NCI-H2029 treated with DMSO at 0.1 percent for 48 hours (cell line): ENCODE measurements around the gene SPEG.
"Not testable (repeated sequence)": the region's sequence is repeated elsewhere in the genome, so short reads cannot be mapped to it uniquely, and the experiment has no call there.

ENCODE experiments used
- DNase-seq: peaks from one replicate; lab custom pipeline; 2025; lab: John Stamatoyannopoulos, UW

Gene SPEG

DNA sequence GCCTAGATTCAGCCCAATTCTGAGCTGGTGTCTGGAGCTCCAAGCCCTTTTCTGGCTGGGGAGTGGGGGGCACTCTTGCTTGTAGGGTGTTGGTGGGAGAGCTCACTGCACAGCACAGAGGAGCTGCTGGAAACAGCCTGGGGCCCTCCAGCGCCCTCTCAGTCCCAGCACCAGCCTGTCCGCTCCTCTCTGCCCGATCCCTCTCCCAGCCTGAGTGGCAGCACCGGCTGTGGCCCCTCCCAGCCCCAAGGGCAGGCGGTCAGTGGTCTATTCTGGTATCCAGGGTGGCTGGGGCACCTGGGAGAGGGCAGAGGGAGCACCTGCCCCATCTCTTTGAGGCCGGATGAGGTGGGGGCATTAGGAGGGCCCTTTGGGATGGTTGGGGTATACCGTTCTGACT is 29.7 kb upstream of the SPEG start:
- no peak for DNase-seq

DNA sequence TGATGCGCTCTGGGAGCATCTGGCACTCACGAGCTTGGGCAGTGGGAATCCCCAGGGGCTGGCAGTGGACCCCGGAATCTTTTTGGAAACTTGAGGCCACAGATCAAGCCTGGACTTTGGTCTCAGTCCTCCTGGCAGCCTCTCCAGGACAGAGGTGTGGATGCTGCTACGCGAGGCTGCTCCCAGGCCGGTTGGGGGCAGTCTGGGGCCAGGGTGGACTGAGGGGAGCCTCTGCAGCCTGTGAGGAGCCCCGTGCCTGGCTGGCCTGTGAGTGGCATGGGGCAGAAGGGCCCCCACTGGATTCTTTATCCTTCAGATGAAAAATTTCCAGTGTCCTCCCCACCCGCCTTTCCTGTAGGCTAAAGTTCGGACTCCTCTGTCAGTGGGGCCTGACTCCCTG is 29.2 kb upstream of the SPEG start:
- DNase-seq = no peak

DNA sequence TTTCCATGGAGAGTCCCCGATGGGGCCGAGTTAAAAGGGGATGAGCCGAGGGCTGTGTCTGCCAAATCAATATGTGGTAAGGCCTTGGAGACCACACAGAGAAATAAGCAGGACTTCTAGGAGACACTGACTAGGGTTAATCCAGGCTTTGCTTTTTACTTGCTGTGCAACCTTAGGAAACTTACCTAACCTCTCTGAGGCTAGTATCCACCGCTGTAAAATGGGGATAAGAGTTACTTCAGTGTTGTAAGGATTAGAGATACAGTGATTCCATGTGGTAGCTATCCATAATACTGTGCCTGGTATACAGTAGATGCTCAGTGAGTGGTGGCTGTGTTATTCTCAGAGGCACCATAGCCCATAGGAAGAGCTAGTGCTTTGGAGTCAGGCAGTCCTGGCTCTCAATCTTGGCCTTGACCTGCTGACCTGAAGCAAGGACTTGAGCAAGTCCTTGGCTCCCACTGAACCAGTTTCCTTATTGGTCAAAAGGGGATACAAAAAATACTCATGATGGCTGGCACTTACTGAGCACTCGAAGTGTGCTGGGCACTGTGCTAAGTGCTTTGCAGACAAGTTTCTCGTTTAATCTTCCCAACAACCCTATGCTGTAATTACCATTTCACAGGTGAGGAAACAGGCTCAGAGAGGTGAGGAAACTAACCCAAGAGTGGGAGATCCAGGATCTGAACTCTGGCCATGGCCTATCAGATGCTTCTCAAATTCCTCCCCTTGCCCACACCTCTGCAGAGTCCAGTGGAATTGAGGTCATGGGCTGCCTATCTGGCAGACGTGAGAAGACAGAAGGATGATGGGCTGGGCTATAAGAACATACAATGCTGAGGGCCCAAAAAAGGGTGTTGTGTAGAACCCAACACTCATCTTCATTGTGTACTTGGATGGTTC is 28.4 kb upstream of the SPEG start:
- no peak for DNase-seq

DNA sequence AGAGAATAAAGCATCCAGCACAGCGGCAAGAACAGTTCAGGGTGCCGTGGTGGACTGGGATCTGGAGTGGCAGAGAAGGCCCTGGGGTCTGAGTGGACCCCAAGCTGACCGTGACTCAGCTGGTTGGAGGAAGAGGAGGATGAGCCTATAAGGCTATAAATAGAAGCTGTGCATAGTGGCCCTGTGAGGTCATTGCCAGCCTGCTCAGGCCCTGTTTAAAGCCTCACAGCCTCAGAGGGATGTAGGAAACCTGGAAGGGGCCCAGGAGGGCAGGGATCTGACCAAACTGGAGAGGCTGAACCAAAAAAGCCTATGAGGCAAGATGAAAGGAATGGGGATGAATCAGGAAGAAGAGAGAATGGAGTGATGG is 27.8 kb upstream of the SPEG start:
- no peak for DNase-seq

DNA sequence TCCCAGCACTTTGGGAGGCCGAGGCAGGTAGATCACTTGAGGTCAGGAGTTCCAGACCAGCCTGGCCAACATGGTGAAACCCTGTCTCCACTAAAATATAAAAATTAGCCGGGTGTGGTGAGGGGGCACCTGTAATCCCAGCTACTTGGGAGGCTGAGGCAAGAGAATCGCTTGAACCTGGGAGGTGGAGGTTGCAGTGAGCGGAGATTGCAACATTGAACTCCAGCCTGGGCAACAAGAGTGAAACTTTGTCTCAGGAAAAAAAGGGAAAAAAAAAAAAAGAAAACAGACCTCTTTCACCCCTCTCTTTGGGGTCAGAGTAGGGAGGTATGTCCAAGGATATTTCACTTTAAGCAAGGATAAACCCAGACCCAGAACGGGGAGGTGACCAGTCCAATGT is 27.3 kb upstream of the SPEG start:
- not testable (repeated sequence) for DNase-seq

DNA sequence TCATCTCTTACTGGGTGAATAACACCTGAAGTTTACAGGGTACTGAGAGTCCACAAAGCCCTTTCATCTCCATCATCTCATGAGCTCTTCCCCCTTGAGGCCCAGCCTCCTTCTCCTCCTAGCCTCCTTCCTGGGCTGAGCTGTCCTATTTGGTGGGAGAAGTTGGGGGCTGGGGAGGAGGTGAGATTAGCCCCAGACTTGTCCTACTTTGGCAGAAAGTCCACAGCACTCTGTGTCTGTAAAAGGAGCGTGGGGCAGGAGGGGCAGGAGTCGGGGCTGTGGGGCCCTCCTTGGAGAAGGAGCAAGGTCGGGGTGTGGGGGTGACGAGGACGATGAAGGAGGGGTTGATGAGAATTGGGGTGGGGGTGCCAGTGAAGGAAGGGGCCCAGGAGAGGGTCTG is 26.4 kb upstream of the SPEG start:
- DNase-seq = no peak

DNA sequence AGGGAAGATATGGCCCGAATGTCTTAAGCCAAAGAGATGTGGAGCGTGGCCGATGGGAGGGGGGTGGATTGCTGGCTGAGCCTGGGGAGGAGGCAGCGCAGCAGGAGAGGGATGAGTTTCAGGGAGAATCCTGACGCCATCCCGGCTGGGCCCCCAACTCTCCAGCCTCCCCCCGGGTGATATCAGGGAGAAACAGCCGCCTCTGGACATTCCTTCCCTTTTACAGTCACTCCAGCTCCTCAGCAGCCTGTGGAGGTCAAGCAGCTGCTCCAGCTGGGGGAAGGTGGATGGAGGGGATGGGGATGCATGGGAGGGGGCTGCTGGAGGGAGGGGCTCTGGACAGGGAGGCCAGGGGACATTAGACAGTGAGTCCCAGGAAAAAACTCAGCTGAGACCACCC is 26.0 kb upstream of the SPEG start:
- no peak for DNase-seq

DNA sequence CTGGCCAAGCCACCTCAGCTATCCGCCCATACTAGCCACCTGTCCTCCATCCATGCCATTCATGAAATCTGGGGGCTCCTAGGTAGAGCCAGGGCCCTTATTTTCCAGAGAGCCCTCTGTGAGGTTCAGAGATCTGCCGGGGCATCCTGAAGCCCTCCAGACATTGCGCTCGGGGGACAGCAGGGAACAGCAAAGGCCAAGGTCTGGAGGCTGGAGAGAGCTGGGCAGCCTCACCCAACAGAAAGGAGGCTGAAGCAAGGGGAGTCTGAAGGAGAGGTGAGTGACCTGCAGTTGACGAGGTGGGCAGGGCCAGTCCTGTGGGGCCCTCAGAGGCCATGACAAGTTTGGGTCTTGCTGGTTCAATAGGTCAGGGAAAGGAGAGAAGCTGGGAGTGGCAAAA is 25.0 kb upstream of the SPEG start:
- no peak for DNase-seq

DNA sequence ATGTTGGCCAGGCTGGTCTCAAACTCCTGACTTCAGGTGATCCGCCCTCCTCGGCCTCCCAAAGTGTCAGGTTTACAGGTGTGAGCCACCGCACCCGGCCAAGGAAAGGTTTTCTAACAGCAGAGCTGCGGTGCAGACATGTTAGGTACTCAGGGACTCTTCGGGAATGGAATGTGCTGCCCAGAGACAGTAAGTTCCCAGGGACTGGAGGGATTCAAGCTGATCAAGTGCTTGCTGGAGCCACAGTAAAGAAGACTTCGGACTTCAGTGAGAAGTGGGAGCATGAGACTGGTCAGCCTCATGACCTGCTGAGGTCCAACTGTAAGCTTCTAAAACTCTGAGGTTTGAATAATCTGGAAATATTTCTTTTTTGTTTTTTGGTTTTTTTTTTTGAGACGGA is 24.3 kb upstream of the SPEG start:
- no peak for DNase-seq

DNA sequence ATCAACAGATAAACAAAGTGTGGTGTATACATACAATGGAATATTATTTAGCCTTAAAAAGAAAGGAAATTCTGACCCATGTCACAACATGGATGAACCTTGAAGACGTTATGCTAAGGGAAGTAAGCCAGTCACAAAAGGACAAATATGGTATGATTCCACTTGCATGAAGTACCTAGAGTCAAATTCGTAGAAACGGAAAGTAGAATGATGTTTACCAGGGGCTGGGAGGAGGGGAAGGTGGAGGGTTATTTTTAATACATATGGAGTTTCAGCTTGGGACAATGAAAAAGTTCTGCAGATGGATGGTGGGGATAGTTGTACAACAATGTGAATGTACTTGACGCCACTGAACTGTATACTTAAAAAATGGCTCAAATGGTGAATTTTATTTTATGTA is 19.8 kb upstream of the SPEG start:
- DNase-seq = no peak

DNA sequence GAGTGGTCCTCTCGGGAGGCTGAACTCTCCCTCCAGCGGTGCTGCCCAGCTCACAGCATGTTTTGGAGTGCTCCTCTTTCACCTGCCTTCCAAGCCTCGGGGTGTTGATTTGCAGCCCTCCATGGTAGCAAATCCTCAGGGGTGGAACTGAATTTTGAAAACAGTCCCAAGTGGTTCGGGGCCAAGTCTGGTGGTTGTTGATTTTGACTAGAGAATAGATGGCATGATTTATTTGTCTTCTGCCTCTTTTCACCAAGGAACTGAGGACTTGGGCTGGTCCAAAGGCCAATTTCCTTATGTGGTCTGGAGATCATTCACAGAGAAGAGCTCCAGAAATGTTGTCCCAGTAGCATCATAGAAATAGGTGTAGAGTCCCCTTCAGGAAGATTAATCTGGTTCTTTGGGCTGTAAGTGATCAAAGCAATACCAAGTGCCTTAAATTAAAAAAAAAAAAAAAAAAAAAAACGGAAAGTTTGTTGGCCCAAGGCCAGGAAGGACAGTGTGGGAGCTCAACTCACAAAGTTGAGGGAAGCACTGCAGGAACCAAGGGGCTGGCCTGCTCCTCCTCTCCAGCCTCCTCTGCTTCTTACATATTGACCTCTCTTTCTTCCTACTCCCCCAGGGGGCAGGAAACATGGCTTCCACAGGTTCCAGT is 18.9 kb upstream of the SPEG start:
- no peak for DNase-seq

DNA sequence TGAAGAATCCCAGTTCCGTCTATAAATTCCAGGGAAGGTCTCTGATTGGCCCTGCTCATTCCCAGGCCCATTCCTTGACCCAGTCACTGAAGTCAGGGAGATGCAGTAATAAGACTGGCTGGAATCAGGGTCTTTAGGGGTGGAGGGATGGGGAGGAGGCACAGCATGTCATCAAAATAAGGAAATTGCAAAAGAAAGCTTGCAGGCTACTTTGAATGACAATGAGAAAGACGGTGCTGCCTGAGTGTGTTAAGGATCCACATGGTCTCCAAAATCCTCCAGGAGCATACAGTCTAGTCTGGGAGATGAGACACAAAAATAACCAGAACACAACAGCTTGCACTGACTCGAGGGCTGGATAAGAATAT is 18.4 kb upstream of the SPEG start:
- no peak for DNase-seq

DNA sequence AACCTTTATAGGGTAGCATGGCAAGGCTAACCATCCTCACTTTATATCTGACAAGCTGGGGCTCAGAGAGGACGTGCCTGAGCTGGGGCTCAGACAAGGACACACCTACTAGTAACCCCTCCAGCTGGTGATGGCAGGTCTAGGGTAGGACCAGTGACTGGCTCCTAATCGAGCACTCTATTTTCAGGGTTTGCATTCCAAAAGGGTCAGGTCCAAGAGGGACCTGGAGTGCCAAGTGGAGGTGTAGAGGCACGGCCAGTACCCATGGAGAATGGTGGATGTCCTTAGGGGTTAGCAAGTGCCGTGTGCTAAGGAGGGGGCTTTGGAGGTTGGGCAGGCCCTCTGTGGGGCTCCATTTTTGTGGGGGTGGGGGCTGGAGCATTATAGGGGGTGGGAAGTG is 17.7 kb upstream of the SPEG start:
- DNase-seq = no peak

DNA sequence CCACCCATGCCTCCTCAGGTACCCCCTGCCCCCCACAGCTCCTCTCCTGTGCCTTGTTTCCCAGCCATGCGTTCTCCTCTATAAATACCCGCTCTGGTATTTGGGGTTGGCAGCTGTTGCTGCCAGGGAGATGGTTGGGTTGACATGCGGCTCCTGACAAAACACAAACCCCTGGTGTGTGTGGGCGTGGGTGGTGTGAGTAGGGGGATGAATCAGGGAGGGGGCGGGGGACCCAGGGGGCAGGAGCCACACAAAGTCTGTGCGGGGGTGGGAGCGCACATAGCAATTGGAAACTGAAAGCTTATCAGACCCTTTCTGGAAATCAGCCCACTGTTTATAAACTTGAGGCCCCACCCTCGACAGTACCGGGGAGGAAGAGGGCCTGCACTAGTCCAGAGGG is 17.3 kb upstream of the SPEG start:
- no peak for DNase-seq

DNA sequence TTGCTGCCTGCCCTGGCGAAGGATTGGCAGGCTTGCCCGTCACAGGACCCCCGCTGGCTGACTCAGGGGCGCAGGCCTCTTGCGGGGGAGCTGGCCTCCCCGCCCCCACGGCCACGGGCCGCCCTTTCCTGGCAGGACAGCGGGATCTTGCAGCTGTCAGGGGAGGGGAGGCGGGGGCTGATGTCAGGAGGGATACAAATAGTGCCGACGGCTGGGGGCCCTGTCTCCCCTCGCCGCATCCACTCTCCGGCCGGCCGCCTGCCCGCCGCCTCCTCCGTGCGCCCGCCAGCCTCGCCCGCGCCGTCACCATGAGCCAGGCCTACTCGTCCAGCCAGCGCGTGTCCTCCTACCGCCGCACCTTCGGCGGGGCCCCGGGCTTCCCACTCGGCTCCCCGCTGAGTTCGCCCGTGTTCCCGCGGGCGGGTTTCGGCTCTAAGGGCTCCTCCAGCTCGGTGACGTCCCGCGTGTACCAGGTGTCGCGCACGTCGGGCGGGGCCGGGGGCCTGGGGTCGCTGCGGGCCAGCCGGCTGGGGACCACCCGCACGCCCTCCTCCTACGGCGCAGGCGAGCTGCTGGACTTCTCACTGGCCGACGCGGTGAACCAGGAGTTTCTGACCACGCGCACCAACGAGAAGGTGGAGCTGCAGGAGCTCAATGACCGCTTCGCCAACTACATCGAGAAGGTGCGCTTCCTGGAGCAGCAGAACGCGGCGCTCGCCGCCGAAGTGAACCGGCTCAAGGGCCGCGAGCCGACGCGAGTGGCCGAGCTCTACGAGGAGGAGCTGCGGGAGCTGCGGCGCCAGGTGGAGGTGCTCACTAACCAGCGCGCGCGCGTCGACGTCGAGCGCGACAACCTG is 16.3 kb upstream of the SPEG start, which contains the start of gene DES:
Gene DES, plus strand, starts transcription at position 223 of the 857 bp plus-strand sequence. Its CDS starts 86 bp downstream, at position 309.
- DNase-seq = no peak

DNA sequence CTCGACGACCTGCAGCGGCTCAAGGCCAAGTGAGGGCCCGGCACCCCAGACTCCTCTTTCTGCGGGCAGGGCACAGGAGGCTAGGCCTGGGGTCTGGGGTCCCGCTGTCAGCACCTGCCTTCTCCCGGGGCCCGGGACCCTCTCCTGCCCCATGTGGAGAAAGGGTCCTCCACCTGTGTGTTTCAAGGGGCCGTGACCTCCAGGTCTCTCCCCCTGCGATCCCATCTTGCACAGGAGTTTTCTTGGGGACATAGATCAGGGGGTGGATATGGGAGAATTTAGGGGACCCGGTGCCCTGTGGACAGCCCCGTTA is 15.7 kb upstream of the SPEG start:
- DNase-seq = no peak

DNA sequence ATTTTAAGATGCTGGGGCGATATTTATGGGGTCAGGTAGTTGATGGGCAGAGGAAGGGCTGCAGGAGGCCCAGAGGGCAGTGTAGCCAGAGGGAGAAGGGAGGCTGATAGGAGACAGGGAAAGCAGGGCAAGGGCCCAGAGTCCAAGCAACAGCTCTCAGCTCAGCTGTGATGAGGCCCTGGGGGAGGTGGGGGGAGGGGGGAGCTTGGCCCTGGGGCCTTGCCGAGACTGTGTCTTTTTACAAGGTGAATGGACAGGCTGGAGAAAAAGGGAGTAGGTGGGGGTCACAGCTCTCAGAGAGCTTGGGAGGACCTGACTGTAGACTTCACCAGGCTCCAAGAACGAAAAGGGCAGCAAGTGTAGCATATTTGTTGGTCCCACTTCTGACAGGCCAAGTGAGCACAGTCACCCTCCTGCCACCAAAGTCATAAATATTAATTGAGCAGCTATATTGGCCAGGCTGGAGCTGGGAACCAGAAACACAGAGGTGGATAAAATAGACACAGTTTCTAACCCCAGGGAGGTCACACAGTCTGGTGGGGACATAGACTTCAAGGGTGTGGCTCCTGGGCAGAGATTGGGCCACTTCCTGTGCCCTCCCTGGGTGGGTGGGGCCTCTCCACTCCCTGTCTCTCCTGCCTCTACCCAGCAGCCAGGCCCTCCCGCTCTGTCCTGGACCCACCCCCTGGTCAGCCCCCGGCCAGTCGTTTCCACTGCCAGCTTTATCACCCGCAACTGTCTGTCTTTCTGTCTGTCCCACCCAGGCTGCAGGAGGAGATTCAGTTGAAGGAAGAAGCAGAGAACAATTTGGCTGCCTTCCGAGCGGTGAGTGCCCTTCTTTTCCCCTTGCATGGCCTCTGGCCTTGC is 15.1 kb upstream of the SPEG start:
- no peak for DNase-seq

DNA sequence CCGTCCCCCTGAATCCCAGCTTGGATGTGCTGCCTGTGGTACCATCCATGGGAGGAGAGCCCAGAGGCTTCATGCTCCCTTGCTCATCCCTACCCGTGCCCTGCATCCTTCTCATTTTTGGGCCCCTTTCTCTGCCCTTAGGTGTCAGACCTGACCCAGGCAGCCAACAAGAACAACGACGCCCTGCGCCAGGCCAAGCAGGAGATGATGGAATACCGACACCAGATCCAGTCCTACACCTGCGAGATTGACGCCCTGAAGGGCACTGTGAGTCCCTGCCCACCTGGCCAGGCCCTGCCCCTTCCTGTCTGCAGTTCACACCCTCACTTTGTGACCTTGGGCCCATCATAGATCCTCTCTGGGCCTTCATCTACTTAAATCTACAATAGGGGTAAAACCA is 14.0 kb upstream of the SPEG start:
- DNase-seq = no peak

DNA sequence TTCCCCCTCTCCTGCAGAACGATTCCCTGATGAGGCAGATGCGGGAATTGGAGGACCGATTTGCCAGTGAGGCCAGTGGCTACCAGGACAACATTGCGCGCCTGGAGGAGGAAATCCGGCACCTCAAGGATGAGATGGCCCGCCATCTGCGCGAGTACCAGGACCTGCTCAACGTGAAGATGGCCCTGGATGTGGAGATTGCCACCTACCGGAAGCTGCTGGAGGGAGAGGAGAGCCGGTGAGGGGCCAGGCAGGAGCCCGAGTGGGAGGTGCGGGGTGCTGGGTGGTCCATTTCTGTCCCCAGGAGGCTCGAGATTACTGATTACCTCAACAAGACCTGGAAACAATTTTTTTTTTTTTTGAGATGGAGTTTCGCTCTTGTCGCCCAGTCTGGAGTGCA is 13.3 kb upstream of the SPEG start:
- DNase-seq = no peak

DNA sequence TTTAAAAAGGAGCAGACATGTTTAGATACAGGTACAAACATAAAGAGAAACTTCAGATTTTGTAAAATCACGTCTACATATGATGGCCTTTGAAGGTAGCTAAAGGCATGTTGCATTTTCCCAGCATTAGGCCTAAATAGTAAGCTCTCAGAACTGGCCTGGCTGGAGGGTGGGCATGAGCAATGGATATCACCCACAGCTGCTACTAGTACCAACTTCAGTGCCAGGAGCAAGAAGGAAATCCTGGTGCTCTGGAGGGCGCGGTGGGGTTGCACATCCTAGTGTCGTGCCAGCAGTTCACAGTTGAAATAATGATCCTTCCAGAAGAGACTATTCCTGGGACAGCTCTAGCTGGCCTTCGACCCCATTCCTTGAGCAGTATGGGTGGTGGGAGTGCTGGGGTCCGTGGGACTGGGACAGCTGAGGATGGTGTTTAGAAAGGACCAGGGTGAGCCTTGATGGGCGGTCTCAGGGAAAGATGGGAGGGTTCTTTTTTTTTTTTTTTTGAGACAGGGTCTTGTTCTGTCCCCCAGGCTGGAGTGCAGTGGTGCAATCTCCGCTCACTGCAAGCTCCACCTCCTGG is 11.6 kb upstream of the SPEG start:
- DNase-seq = no peak

DNA sequence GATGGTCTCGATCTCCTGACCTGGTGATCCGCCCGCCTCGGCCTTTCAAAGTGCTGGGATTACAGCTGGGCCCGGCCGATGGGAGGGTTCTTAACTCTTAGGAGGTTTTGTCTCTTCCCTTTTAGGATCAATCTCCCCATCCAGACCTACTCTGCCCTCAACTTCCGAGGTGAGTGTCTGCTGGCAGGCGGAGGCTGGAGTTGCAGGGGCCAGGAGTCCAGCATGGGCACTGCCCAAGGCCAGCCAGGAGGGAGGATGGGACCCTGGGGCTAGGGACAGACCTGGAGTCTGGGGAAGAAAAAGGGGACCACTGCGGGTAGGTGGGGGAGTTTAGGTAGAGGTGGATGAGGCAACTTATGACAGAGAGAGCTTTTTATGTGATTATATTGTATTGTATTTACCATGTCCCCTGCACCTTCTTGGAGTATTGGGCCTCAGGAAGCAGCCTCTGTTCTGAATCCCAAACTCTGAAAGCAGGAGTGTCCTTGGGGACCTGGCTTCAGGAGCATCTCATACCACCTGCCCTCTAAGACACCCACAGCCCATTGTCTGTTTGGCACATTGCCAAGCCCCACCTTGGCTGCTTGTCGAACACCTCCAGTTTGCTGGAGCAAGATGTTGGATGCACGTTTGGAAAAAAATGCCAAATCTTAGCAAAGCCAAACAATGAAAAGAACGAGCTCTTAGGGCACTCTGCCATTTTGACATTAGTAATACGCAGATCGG is 10.8 kb upstream of the SPEG start:
- no peak for DNase-seq
